ENCODE measurements around the gene STRAP. TPM values are rescaled to one million over a fixed set of nuclear protein-coding genes. Genes with fewer than 3 reads are reported as not detected.
"Not testable (repeated sequence)": the region's sequence is repeated elsewhere in the genome, so short reads cannot be mapped to it uniquely, and the experiment has no call there.

The STRAP gene
- total RNA-seq, 2 experiments from 2014 or later: 43.1 to 107 TPM

DNA sequence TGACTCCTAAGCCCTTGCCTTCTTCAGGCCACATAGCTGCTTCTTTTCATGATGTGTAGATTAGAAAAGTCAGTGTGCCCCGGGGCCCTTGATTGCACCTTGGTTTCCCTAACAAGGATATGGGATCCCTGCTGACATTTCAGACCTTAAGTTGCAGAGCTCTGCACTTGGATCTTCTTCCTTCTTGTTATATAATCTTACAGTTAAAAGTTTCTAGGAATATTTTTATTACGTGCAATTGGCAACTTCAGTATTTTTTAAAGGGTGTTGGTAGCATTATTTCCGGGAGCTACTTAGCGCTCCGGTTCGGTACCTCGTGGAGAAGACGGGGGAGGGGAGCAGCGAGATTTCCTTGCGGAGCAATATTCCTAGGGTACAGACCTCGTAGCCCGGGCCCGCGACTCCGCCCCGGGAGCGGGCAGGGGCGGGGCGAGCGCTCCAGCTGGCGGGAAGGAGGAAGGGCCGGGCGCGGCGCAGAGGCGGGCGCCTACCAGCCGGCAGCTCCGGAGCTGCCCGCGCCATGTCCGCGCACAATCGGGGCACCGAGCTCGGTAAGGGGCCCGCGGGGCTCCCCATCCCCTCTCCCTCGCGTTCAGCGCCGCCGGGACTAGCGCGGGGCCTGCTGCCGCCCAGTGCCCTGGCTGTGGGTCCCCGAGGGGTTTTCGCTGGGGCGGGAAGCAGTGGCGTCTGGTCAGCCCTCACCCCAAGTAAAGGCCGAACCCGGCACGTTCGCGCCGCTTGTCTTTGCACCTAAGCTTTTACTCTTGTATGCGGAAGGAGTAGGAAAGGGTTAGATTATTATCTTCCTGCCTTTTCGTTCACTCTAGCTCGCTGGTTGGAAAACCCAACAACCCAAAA, 28.9 kb downstream of the STRAP start, which contains the start of gene DERA:
Gene DERA, plus strand, starts transcription at position 469 of the 858 bp plus-strand sequence. Its CDS starts 52 bp downstream, at position 521.
- POLR2A ChIA-PET: interaction anchor here (0.6 to 3.5 kb wide), 16 partner anchors 10 to 1137 kb away, joined by 3 to 25 read pairs (median 4); partner anchors contain the start of genes C12orf60 and WBP11
- BruUV-seq (replicated peaks): no TSS peak
- no peaks in the 10 kb centered on the region for H4K20me1 ChIP-seq (ENCODE audit: insufficient read depth, low read length)
- no peaks in the 10 kb centered on the region; the same call in 1 of the 2 replicates for H3K79me2 ChIP-seq (ENCODE audit: insufficient read depth, low read depth, low read length)
- peaks cover 34% of the 10 kb centered on the region for H3K36me3 ChIP-seq (ENCODE audit: insufficient read depth, low read length)
- TF ChIP-seq EZH2phosphoT487 (IDR thresholded peaks at IDR 0.05; ENCODE audit: borderline replicate concordance, low read depth, low read length): no peak
- TF ChIP-seq, protein P1, sequence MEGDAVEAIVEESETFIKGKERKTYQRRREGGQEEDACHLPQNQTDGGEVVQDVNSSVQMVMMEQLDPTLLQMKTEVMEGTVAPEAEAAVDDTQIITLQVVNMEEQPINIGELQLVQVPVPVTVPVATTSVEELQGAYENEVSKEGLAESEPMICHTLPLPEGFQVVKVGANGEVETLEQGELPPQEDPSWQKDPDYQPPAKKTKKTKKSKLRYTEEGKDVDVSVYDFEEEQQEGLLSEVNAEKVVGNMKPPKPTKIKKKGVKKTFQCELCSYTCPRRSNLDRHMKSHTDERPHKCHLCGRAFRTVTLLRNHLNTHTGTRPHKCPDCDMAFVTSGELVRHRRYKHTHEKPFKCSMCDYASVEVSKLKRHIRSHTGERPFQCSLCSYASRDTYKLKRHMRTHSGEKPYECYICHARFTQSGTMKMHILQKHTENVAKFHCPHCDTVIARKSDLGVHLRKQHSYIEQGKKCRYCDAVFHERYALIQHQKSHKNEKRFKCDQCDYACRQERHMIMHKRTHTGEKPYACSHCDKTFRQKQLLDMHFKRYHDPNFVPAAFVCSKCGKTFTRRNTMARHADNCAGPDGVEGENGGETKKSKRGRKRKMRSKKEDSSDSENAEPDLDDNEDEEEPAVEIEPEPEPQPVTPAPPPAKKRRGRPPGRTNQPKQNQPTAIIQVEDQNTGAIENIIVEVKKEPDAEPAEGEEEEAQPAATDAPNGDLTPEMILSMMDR (conservative IDR thresholded peaks at IDR 0.05; ENCODE audit: low read length): peak; percentile 22; the same call in 1 of the 2 replicates
- H3K4me1 ChIP-seq (ENCODE audit: insufficient read depth, low read length, poor library complexity, severe bottlenecking): peaks cover 13% of the 10 kb centered on the region
- peak; percentile 63 for DNase-seq (ENCODE audit: low spot score)
- H3K27ac ChIP-seq (ENCODE audit: low read depth, low read length, poor library complexity, severe bottlenecking): peak within 1 kb of the TSS; percentile 44
- H3K4me2 ChIP-seq (ENCODE audit: low read length): peak within 1 kb of the TSS; percentile 92
- H2AFZ ChIP-seq (ENCODE audit: low read length): peak within 1 kb of the TSS; percentile 98
- no peaks in the 10 kb centered on the region for H3K9me3 ChIP-seq (ENCODE audit: low read length)
- intact Hi-C loops (cut with micrococcal nuclease; ENCODE audit: unreplicated experiment): no loop called here
- no peaks in the 10 kb centered on the region for H3K9me2 ChIP-seq (ENCODE audit: insufficient read depth, low read length)
- CTCF ChIA-PET (ENCODE audit: unreplicated experiment): interaction anchor here (1.1 kb wide), 1 partner anchor 377 kb away, joined by 3 read pairs; no protein-coding TSS in a partner anchor
- peak within 1 kb of the TSS; percentile 83 for H3K4me3 ChIP-seq (ENCODE audit: low read depth, low read length, poor library complexity, severe bottlenecking)

GRCh38 chr12:15911931-15912330, 29.7 kb downstream of the STRAP start:
- H4K20me1 ChIP-seq (ENCODE audit: insufficient read depth, low read length); H3K79me2 ChIP-seq (ENCODE audit: insufficient read depth, low read depth, low read length); intact Hi-C loops (cut with micrococcal nuclease; ENCODE audit: unreplicated experiment); H3K9me2 ChIP-seq (ENCODE audit: insufficient read depth, low read length); H3K9me3 ChIP-seq (ENCODE audit: low read length); CTCF ChIA-PET (ENCODE audit: unreplicated experiment); H3K27ac ChIP-seq (ENCODE audit: low read depth, low read length, poor library complexity, severe bottlenecking); DNase-seq (ENCODE audit: low spot score): not testable (repeated sequence)
- POLR2A ChIA-PET: interaction anchor here (1.0 to 3.5 kb wide), 7 partner anchors 9 to 438 kb away, joined by 3 to 25 read pairs (median 6); no protein-coding TSS in a partner anchor
- Histone ChIP-seq H3K4me2 (ENCODE audit: low read length) (peak overlapping the region; percentile 92), H2AFZ (ENCODE audit: low read length) (peak overlapping the region; percentile 98), H3K4me3 (ENCODE audit: low read depth, low read length, poor library complexity, severe bottlenecking) (peak overlapping the region; percentile 83), H3K4me1 (ENCODE audit: insufficient read depth, low read length, poor library complexity, severe bottlenecking) (peaks cover 13% of the 10 kb centered on the region), H3K36me3 (ENCODE audit: insufficient read depth, low read length) (peaks cover 26% of the 10 kb centered on the region)
- TSS peak; percentile 65 for BruUV-seq (replicated peaks)

DNA sequence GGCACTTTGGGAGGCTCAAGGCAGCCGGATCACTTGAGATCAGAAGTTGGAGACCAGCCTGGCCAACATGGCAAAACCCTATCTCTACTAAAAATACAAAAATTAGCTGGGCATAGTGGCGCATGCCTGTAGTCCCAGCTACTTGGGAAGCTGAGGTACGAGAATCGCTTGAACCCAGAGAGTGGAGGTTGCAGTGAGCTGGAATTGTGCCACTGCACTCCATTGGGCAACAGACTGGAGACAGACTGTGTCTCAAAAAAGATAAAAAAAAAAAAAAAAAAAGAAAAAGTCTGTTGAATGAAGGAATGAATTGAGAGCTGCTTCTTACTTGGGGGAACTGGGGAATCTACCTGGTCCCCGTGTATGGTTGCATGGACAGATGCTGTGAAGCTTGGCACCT, 31.9 kb downstream of the STRAP start:
- H4K20me1 ChIP-seq (ENCODE audit: insufficient read depth, low read length); CTCF ChIA-PET (ENCODE audit: unreplicated experiment); BruUV-seq (replicated peaks); DNase-seq (ENCODE audit: low spot score); H3K27ac ChIP-seq (ENCODE audit: low read depth, low read length, poor library complexity, severe bottlenecking); H3K9me3 ChIP-seq (ENCODE audit: low read length); intact Hi-C loops (cut with micrococcal nuclease; ENCODE audit: unreplicated experiment); H3K9me2 ChIP-seq (ENCODE audit: insufficient read depth, low read length); H3K36me3 ChIP-seq (ENCODE audit: insufficient read depth, low read length); H2AFZ ChIP-seq (ENCODE audit: low read length); H3K4me3 ChIP-seq (ENCODE audit: low read depth, low read length, poor library complexity, severe bottlenecking); H3K4me2 ChIP-seq (ENCODE audit: low read length); H3K79me2 ChIP-seq (ENCODE audit: insufficient read depth, low read depth, low read length): not testable (repeated sequence)
- H3K4me1 ChIP-seq (ENCODE audit: insufficient read depth, low read length, poor library complexity, severe bottlenecking): peaks cover 13% of the 10 kb centered on the region
- POLR2A ChIA-PET: interaction anchor here (0.6 to 1.1 kb wide), 9 partner anchors 9 to 1381 kb away, joined by 3 to 6 read pairs (median 4); no protein-coding TSS in a partner anchor

All from OCI-LY7 (cell line).